Heart left ventricle (tissue), 16 donors: Measurements from ENCODE around the gene CDC25B. TPM values are rescaled to one million over a fixed set of nuclear protein-coding genes. Genes with fewer than 3 reads are reported as not detected.

ENCODE experiments used
- ATAC-seq, 4 donors: fragments of 200-7000 bp; cut with Tn5 transposase; one replicate each; pipeline ENCODE4 v1.9.1; 2020 to 2022; ENCODE audit warnings: moderate library complexity in 4 of 4, mild to moderate bottlenecking in 3 of 4, moderate number of reproducible peaks in 1 of 4
- DNase-seq, 5 donors: peaks; one replicate each; pipeline ENCODE4 v3.0.0-alpha.2; 2020
- H3K27ac ChIP-seq, 12 donors: fragments of 200-600 bp; sonication (generic) in 4 of 12; one replicate each; pipeline versions ENCODE4 v1.5.0 to v1.8.0; 2016 to 2022; ENCODE audit warnings: mild to moderate bottlenecking in 2 of 12
- H3K27me3 ChIP-seq, 9 donors: fragments of 200-600 bp; sonication (generic) in 2 of 9; one replicate each; pipeline versions ENCODE4 v1.5.1 to v1.8.0; 2016 to 2022; ENCODE audit warnings: mild to moderate bottlenecking in 3 of 9
- H3K36me3 ChIP-seq, 9 donors: fragments of 200-600 bp; sonication (generic) in 2 of 9; one replicate each; pipeline versions ENCODE4 v1.5.0 to v1.8.0; 2018 to 2022; ENCODE audit warnings: mild to moderate bottlenecking in 2 of 9
- H3K4me1 ChIP-seq, 12 donors: fragments of 200-600 bp; sonication (generic) in 4 of 12; one replicate each; pipeline versions ENCODE4 v1.5.0 to v1.8.0; 2016 to 2022; ENCODE audit warnings: mild to moderate bottlenecking in 3 of 12
- H3K4me3 ChIP-seq, 12 donors: fragments of 200-600 bp; sonication (generic) in 4 of 12; one replicate each; pipeline versions ENCODE4 v1.5.0 to v1.8.0; 2017 to 2022; ENCODE audit warnings: mild to moderate bottlenecking in 9 of 12, moderate library complexity in 4 of 12
- H3K9me3 ChIP-seq, 12 donors: fragments of 200-600 bp; sonication (generic) in 4 of 12; one replicate each; pipeline versions ENCODE4 v1.5.0 to v1.8.0; 2016 to 2022; ENCODE audit warnings: mild to moderate bottlenecking in 1 of 12
- CTCF ChIP-seq, 12 donors: fragments of 200-600 bp; sonication (generic) in 4 of 12; IDR thresholded peaks; one replicate each; pipeline versions ENCODE4 v1.5.0 to v1.8.0; 2018 to 2022; ENCODE audit warnings: antibody characterized with exemption in 12 of 12, mild to moderate bottlenecking in 5 of 12
- POLR2A ChIP-seq, 2 donors: fragments of 450-650 bp; IDR thresholded peaks; one replicate each; pipeline ENCODE4 v1.6.1; 2017; ENCODE audit warnings: antibody characterized with exemption in 2 of 2, mild to moderate bottlenecking in 2 of 2, moderate library complexity in 2 of 2
- WGBS, 4 donors: extraction: QIAGEN DNeasy Blood & Tissue Kit in 2 of 4; methylation state at CpG; one replicate each; pipeline versions ENCODE4 v1.1.5 to v1.1.7; 2013 to 2018; 5-methylcytosine and 5-hydroxymethylcytosine counted together
- intact Hi-C, 10 donors: fragments of 100-400 bp; cut with DNase I; formaldehyde crosslinking; loops; one replicate each; pipeline versions ENCODE4 v1.11.1 to v1.14.2; 2022
- polyA plus RNA-seq, 2 donors: library from polyadenylated mRNA; stranded (reverse); fragments of 200-250 nt; gene quantifications; one replicate each; pipeline ENCODE4 v1.2.3, GENCODE V29; 2013
- total RNA-seq, 9 donors: library from RNA; depleted of rRNA in 2 of 9; stranded (reverse); fragments of >200 nt in 2 of 9; fragmentation: NEBNext Ultra II Directional in 3 of 9; extraction: Animal tissue kit (Norgen Biotek cat#: 25700) in 3 of 9; gene quantifications; one replicate each; pipeline versions ENCODE4 v1.1.0 to v1.2.4, GENCODE V29; 2016 to 2023
- donor health status: ischemic (EF 13 %, LVEDD 7.1; RV severe dilation, severe dysfunction).
- donor health status: healthy with polysubstance abuse.
- donor health status: DM: no; HTN: yes; CAD: no.
- donor health status: DM: no; HTN: no; CAD: no.
- donor health status: ischemic (EF 25% LVEDD 6.9; RV normal size, moderate dysfunction).
- donor health status: ischemic (EF 25% LVEDD 5.7; RV mildly dilated, moderate dysfunction).
- donor health status: healthy.
- donor health status: DM: yes; HTN: yes; CAD: no.
- donor health status: ischemic (EF 35%, LVEDD 5.7; RV mildly dilated, moderate dysfunction).
- donor health status: nonischemic (EF 11% LVEDD 7.7; RV severe dilation, severe dysfunction).
- donor health status: DM: yes; HTN: yes; CAD: no.
- donor health status: PGD.
- donor health status: ischemic (EF 29% LVEDD 5.4; RV normal size, mild dysfunction).
- donor health status: nonischemic (EF 23%, LVEDD 6.1; RV moderate dilation, normal function).

Gene CDC25B
- total and polyA plus RNA-seq, 11 donors = 4.0 to 30.4 (median 8.6) TPM

- intact Hi-C loops = loop anchor here in 2 of 10 donors (2.0 to 10.0 kb wide), 3 partner anchors 25 to 407 kb away; partner anchors contain the start of genes CENPB (in 1 of the 2), DNAAF9 (in 1 of the 2) and PANK2 (in 1 of the 2)
- Histone ChIP-seq H3K27ac (peak overlapping the region; percentile 76 to 96 (median 90)), H3K36me3 (no peaks in the 10 kb centered on the region), H3K9me3 (no peaks in the 10 kb centered on the region), H3K4me3 (peak overlapping the region in 11 of 12 donors; percentile 4 to 62 (median 47)), H3K27me3 (no peaks in the 10 kb centered on the region), H3K4me1 (peaks cover 14 to 75% (median 39%) of the 10 kb centered on the region in 12 donors)
- TF ChIP-seq POLR2A (IDR thresholded peaks at IDR 0.05) (peak in 1 of 2 donors; percentile 75), CTCF (IDR thresholded peaks at IDR 0.05) (no peak)
- DNase-seq (peak; percentile 99), ATAC-seq (peak; percentile 89 to 94 (median 92))
- 2 to 4% (median 3%) methylated on average over 16 to 20 of the region's 20 CpGs for WGBS, 4 donors
These were observed 15.6 kb downstream of the CDC25B start for GRCh38 chr20:3811467-3812258.

GRCh38 chr20:3812259-3812681 is 16.2 kb downstream of the CDC25B start:
- H3K4me1 ChIP-seq = peaks cover 13 to 69% (median 34%) of the 10 kb centered on the region in 12 donors
- intact Hi-C loops = loop anchor here in 1 of 10 donors (10.0 kb wide), 1 partner anchor 407 kb away; the partner anchor contains the start of gene DNAAF9
- no peak for ATAC-seq

GRCh38 chr20:3812975-3813847 is 17.1 kb downstream of the CDC25B start:
- H3K36me3 ChIP-seq = no peaks in the 10 kb centered on the region
- H3K4me3 ChIP-seq = no peak overlapping the region
- DNase-seq (no peak), ATAC-seq (no peak)
- no peaks in the 10 kb centered on the region for H3K9me3 ChIP-seq
- WGBS, 4 donors = 82 to 91% (median 88%) methylated on average over 8 of the region's 8 CpGs
- intact Hi-C loops = loop anchor here in 1 of 10 donors (10.0 kb wide), 1 partner anchor 408 kb away; the partner anchor contains the start of gene DNAAF9
- no peaks in the 10 kb centered on the region for H3K27me3 ChIP-seq
- peak overlapping the region in 9 of 12 donors; percentile 35 to 96 (median 92) for H3K27ac ChIP-seq
- TF ChIP-seq POLR2A (IDR thresholded peaks at IDR 0.05) (no peak), CTCF (IDR thresholded peaks at IDR 0.05) (no peak)
- H3K4me1 ChIP-seq = peaks cover 7 to 68% (median 26%) of the 10 kb centered on the region in 12 donors

More at GRCh38 chr20:3812259-3812681, 16.2 kb downstream of the CDC25B start:
- TF ChIP-seq CTCF (IDR thresholded peaks at IDR 0.05) = no peak
- TF ChIP-seq POLR2A (IDR thresholded peaks at IDR 0.05) = no peak
- DNase-seq = peak in 1 of 5 donors; percentile 20
- Histone ChIP-seq H3K4me3 (peak overlapping the region in 3 of 12 donors; percentile 47 to 62 (median 55)), H3K36me3 (no peaks in the 10 kb centered on the region), H3K9me3 (no peaks in the 10 kb centered on the region), H3K27ac (peak overlapping the region; percentile 76 to 96 (median 90)), H3K27me3 (no peaks in the 10 kb centered on the region)
- WGBS, 4 donors = 95 to 98% (median 95%) methylated on average over 9 of the region's 9 CpGs
